Caco-2 (cell line): ENCODE data around the gene GNAQ. TPM values are rescaled to one million over a fixed set of nuclear protein-coding genes. Genes with fewer than 3 reads are reported as not detected.

Experiments used
- BruUV-seq: library from RNA; stranded (reverse); fragments of 400-500 nt; replicated peaks from 2 replicates; lab custom pipeline; 2021; lab: Mats Ljungman, UMichigan
- CTCF ChIA-PET: fragments of 300-600 bp; sonication (Branson Sonifier 250); formaldehyde crosslinking; loops from one replicate; lab custom pipeline; 2022; ENCODE audit warnings: antibody characterized with exemption; lab: Charles Lee
- POLR2A ChIA-PET: fragments of 300-600 bp; sonication (Branson Sonifier 250); formaldehyde crosslinking; loops from one replicate; lab custom pipeline; 2022; ENCODE audit warnings: antibody characterized with exemption; lab: Charles Lee
- DNase-seq, 2 experiments: peaks; one replicate each; pipeline versions ENCODE4 v3.0.0 to v3.0.0-alpha.2; 2020 to 2022
- H3K27me3 ChIP-seq: replicated peaks from 2 replicates; pipeline ENCODE4 v1.6.0; 2011; ENCODE audit warnings: low read length; ENCODE audit not compliant: control insufficient read depth, insufficient read depth
- H3K36me3 ChIP-seq: 2 replicates; pipeline ENCODE4 v1.5.1; 2011; ENCODE audit warnings: low read length; ENCODE audit not compliant: control insufficient read depth, insufficient read depth
- H3K4me1 ChIP-seq: fragments of 250-450 bp; sonication (Bioruptor Pico); 2 replicates; pipeline ENCODE4 v1.5.1; 2020; ENCODE audit warnings: mild to moderate bottlenecking
- H3K4me3 ChIP-seq: 2 replicates; pipeline ENCODE4 v1.5.1; 2011; ENCODE audit warnings: low read depth, mild to moderate bottlenecking, control low read depth, low read length
- H3K9me3 ChIP-seq: fragments of 250-450 bp; sonication (Bioruptor Pico); 2 replicates; pipeline ENCODE4 v1.5.1; 2020; ENCODE audit warnings: mild to moderate bottlenecking, moderate library complexity
- H3K27ac Mint-ChIP-seq: one replicate; pipeline ENCODE4 v1.8.0; 2022; ENCODE audit warnings: mixed read lengths; ENCODE audit not compliant: unreplicated experiment
- H3K27me3 Mint-ChIP-seq: one replicate; pipeline ENCODE4 v1.8.0; 2022; ENCODE audit warnings: mixed read lengths; ENCODE audit not compliant: insufficient read depth, unreplicated experiment
- H3K36me3 Mint-ChIP-seq: one replicate; pipeline ENCODE4 v1.8.0; 2022; ENCODE audit warnings: mild to moderate bottlenecking, mixed read lengths; ENCODE audit not compliant: insufficient read depth, unreplicated experiment
- H3K4me1 Mint-ChIP-seq: one replicate; pipeline ENCODE4 v1.8.0; 2022; ENCODE audit warnings: low read depth, mixed read lengths; ENCODE audit not compliant: unreplicated experiment
- H3K4me3 Mint-ChIP-seq: one replicate; pipeline ENCODE4 v1.8.0; 2022; ENCODE audit warnings: mild to moderate bottlenecking, moderate library complexity, mixed read lengths; ENCODE audit not compliant: unreplicated experiment
- H3K9me3 Mint-ChIP-seq: one replicate; pipeline ENCODE4 v1.8.0; 2022; ENCODE audit warnings: mixed read lengths; ENCODE audit not compliant: unreplicated experiment
- intact Hi-C: fragments of 100-400 bp; cut with micrococcal nuclease; formaldehyde crosslinking; loops from one replicate; pipeline ENCODE4 v1.10.0; 2022; ENCODE audit not compliant: unreplicated experiment
- total RNA-seq: library from RNA; stranded (reverse); gene quantifications from 2 replicates; pipeline ENCODE4 v1.2.3, GENCODE V29; 2022
- TF ChIP-seq, protein P1 (sequence below), 2 experiments: fragments of 200-600 bp in 1 of 2; IDR thresholded peaks; 1 replicate in 1 of 2; 2 replicates in 1 of 2; pipeline versions ENCODE4 v1.5.1 to v1.8.0; 2011 to 2022; ENCODE audit warnings: antibody characterized with exemption in 1 of 2, control low read depth in 1 of 2, inconsistent platforms in 1 of 2, low read depth in 1 of 2, low read length in 1 of 2, mild to moderate bottlenecking in 1 of 2, moderate library complexity in 1 of 2; ENCODE audit not compliant: insufficient read depth in 1 of 2, severe bottlenecking in 1 of 2, unreplicated experiment in 1 of 2

The GNAQ gene
- total RNA-seq, 1 experiment from 2014 or later = 10.1 TPM

DNA sequence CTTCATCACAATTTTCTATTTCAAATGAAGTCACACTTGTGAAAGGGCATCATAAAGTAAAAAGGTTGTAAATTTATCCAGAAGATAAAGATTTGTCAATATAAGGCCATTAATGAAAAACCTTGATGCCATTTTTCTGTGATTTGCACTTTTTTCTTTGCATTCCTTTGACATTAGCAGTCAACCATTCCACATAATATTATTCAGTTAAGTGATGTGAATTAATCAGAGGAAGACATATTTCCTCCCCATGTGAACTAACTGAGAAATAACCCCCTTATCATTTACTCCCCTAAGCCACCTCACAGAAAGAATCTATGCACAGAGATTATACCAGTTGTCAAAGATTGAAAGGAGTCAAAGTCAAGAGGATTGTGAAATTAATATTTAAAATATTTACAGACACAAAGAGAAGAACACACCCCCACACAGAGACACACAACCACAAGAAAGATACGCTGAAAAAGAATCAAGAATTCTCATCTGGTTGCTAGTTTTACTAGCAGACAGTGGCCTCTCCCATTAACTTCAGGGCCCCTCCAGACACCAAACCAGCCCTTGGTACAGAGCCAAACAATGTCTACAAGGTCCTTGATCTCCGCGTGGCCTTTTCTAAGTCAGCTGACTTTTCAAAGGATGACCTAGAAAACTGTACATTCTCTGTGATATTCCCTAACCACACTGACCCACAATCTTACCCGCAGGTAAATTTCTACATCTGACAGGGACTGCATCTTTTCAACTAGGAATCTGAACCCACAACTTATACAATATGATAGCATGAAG lies 29.5 kb downstream of the GNAQ start:
- TF ChIP-seq, protein P1, sequence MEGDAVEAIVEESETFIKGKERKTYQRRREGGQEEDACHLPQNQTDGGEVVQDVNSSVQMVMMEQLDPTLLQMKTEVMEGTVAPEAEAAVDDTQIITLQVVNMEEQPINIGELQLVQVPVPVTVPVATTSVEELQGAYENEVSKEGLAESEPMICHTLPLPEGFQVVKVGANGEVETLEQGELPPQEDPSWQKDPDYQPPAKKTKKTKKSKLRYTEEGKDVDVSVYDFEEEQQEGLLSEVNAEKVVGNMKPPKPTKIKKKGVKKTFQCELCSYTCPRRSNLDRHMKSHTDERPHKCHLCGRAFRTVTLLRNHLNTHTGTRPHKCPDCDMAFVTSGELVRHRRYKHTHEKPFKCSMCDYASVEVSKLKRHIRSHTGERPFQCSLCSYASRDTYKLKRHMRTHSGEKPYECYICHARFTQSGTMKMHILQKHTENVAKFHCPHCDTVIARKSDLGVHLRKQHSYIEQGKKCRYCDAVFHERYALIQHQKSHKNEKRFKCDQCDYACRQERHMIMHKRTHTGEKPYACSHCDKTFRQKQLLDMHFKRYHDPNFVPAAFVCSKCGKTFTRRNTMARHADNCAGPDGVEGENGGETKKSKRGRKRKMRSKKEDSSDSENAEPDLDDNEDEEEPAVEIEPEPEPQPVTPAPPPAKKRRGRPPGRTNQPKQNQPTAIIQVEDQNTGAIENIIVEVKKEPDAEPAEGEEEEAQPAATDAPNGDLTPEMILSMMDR (IDR thresholded peaks at IDR 0.05; ENCODE audit: insufficient read depth in 1 of 2, low read depth in 1 of 2, low read length in 1 of 2, severe bottlenecking in 1 of 2, unreplicated experiment in 1 of 2) = no peak
- Mint-ChIP-seq H3K9me3 (no peaks in the 10 kb centered on the region), H3K4me1 (peaks cover 7% of the 10 kb centered on the region), H3K27me3 (no peaks in the 10 kb centered on the region), H3K36me3 (no peaks in the 10 kb centered on the region), H3K27ac (no peak overlapping the region), H3K4me3 (no peak overlapping the region)
- H3K36me3 ChIP-seq = no peaks in the 10 kb centered on the region
- ChIA-PET CTCF (no interaction called here), POLR2A (no interaction called here)
- H3K4me1 ChIP-seq = no peaks in the 10 kb centered on the region
- H3K4me3 ChIP-seq = no peak overlapping the region
- H3K9me3 ChIP-seq = no peaks in the 10 kb centered on the region
- H3K27me3 ChIP-seq = no peaks in the 10 kb centered on the region
- BruUV-seq = no TSS peak
- intact Hi-C loops = no loop called here
- DNase-seq = no peak

DNA sequence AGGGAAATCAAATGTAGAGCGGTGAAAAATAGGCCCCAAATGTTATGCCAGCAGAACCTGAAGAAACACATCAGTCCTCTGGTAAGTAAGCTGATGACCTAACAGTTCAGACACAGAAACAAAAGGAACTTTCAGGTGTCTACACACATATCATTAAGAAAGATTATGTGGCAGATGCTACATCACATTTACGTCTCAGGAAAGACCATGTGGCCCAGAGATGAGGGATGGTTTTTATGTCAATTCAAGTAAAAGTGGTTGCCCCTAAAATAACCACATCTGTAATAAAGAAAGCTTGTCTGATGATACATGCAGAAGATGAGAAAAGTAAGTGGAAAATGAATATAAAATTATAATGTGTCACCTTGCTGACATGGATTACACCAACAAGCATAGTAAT lies 31.4 kb downstream of the GNAQ start:
- Histone ChIP-seq H3K36me3 (no peaks in the 10 kb centered on the region), H3K9me3 (no peaks in the 10 kb centered on the region), H3K4me3 (no peak overlapping the region), H3K4me1 (no peaks in the 10 kb centered on the region), H3K27me3 (no peaks in the 10 kb centered on the region)
- Mint-ChIP-seq H3K4me3 (no peak overlapping the region), H3K27me3 (no peaks in the 10 kb centered on the region), H3K9me3 (no peaks in the 10 kb centered on the region), H3K4me1 (peaks cover 7% of the 10 kb centered on the region), H3K36me3 (no peaks in the 10 kb centered on the region), H3K27ac (no peak overlapping the region)
- no peak for DNase-seq
- intact Hi-C loops = no loop called here
- ChIA-PET POLR2A (no interaction called here), CTCF (no interaction called here)
- TF ChIP-seq, protein P1 (IDR thresholded peaks at IDR 0.05; ENCODE audit: insufficient read depth in 1 of 2, low read depth in 1 of 2, low read length in 1 of 2, severe bottlenecking in 1 of 2, unreplicated experiment in 1 of 2) = no peak
- BruUV-seq = no TSS peak

DNA sequence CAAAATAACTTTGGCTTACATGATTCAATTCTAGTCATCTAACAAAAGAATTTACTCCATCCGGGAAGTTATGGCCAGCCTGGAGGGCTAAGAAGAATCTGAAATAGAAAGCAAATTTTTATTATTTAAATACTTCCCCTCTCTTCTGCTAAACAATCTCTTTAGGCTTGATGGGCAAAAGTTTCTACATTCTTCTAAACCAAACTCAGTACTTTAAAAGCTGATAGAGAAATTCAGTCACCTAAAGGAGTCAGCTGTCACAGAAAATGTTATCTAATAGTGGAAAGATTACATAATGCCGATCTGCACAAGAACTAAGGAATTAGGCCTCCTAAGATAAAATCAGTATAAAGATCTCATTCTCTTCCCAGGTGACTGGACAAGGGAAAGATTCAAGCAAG lies 32.4 kb downstream of the GNAQ start:
- no peaks in the 10 kb centered on the region for H3K27me3 Mint-ChIP-seq
- DNase-seq = no peak
- no TSS peak for BruUV-seq
- TF ChIP-seq, protein P1 (IDR thresholded peaks at IDR 0.05; ENCODE audit: insufficient read depth in 1 of 2, low read depth in 1 of 2, low read length in 1 of 2, severe bottlenecking in 1 of 2, unreplicated experiment in 1 of 2) = no peak
- ChIA-PET POLR2A (no interaction called here), CTCF (no interaction called here)
- no peak overlapping the region for H3K27ac Mint-ChIP-seq
- H3K36me3 Mint-ChIP-seq = no peaks in the 10 kb centered on the region
- no peaks in the 10 kb centered on the region for H3K27me3 ChIP-seq
- H3K4me3 ChIP-seq = no peak overlapping the region
- H3K4me3 Mint-ChIP-seq = no peak overlapping the region
- H3K36me3 ChIP-seq = no peaks in the 10 kb centered on the region
- intact Hi-C loops = no loop called here
- no peaks in the 10 kb centered on the region for H3K4me1 ChIP-seq
- peaks cover under 1% of the 10 kb centered on the region for H3K4me1 Mint-ChIP-seq
- no peaks in the 10 kb centered on the region for H3K9me3 Mint-ChIP-seq
- H3K9me3 ChIP-seq = no peaks in the 10 kb centered on the region
